Natural killer cell (primary cell): ENCODE measurements around the gene C7. TPM values are rescaled to one million over a fixed set of nuclear protein-coding genes. Genes with fewer than 3 reads are reported as not detected.
"Not testable (repeated sequence)": the region's sequence is repeated elsewhere in the genome, so short reads cannot be mapped to it uniquely, and the experiment has no call there.

ENCODE experiments used
- ATAC-seq, 3 donors: fragments of 150-1000 bp in 2 of 3; fragments of 200-7000 bp in 1 of 3; cut with Tn5 transposase; 1 replicate in 1 of 3; 2 replicates in 2 of 3; pipeline ENCODE4 v1.10.0; 2021; ENCODE audit warnings: mild to moderate bottlenecking in 2 of 3, moderate library complexity in 2 of 3
- DNase-seq, 2 donors: peaks; one replicate each; pipeline versions ENCODE4 v3.0.0 to v3.0.0-alpha.2; 2013 to 2021; ENCODE audit warnings: mixed read lengths in 1 of 2
- H3K27ac ChIP-seq: one replicate; pipeline ENCODE4 v1.5.1; 2013; ENCODE audit warnings: mild to moderate bottlenecking, low read length
- H3K27me3 ChIP-seq: one replicate; pipeline ENCODE4 v1.6.1; 2013; ENCODE audit warnings: low read length; ENCODE audit not compliant: control insufficient read depth, insufficient read depth
- H3K36me3 ChIP-seq: one replicate; pipeline ENCODE4 v1.6.1; 2013; ENCODE audit warnings: low read length; ENCODE audit not compliant: control insufficient read depth, insufficient read depth
- H3K4me1 ChIP-seq: one replicate; pipeline ENCODE4 v1.6.1; 2013; ENCODE audit warnings: low read length; ENCODE audit not compliant: control insufficient read depth, insufficient read depth
- H3K4me3 ChIP-seq: one replicate; pipeline ENCODE4 v1.5.1; 2013; ENCODE audit warnings: low read length
- H3K9me3 ChIP-seq: one replicate; pipeline ENCODE4 v1.6.1; 2013; ENCODE audit warnings: low read length; ENCODE audit not compliant: control insufficient read depth, insufficient read depth
- H3K27ac Mint-ChIP-seq, 2 donors: one replicate each; pipeline ENCODE4 v1.8.0; 2022; ENCODE audit warnings: mild to moderate bottlenecking in 2 of 2, mixed read lengths in 2 of 2, moderate library complexity in 1 of 2
- H3K27me3 Mint-ChIP-seq, 2 donors: one replicate each; pipeline ENCODE4 v1.8.0; 2022; ENCODE audit warnings: low read depth in 2 of 2, mixed read lengths in 2 of 2
- H3K36me3 Mint-ChIP-seq: one replicate; pipeline ENCODE4 v1.8.0; 2022; ENCODE audit warnings: mixed read lengths
- H3K4me1 Mint-ChIP-seq, 2 donors: one replicate each; pipeline ENCODE4 v1.8.0; 2022; ENCODE audit warnings: mixed read lengths in 2 of 2
- H3K4me3 Mint-ChIP-seq: one replicate; pipeline ENCODE4 v1.8.0; 2022; ENCODE audit warnings: mild to moderate bottlenecking, moderate library complexity, mixed read lengths
- H3K9me3 Mint-ChIP-seq, 2 donors: one replicate each; pipeline ENCODE4 v1.8.0; 2022; ENCODE audit warnings: mixed read lengths in 2 of 2
- WGBS: methylation state at CpG from one replicate; pipeline ENCODE4 v1.1.7; 2013; ENCODE audit warnings: missing lambda C conversion rate; ENCODE audit not compliant: insufficient coverage; 5-methylcytosine and 5-hydroxymethylcytosine counted together
- intact Hi-C: fragments of 100-400 bp; cut with micrococcal nuclease; formaldehyde crosslinking; loops from one replicate; pipeline ENCODE4 v1.14.2; 2022
- total RNA-seq, 4 donors: library from RNA; stranded (reverse); fragments of 120-200 nt in 1 of 4; gene quantifications; one replicate each; pipeline versions ENCODE4 v1.2.3 to v1.2.4, GENCODE V29; 2013 to 2022
- TF ChIP-seq, protein P1 (sequence below): fragments of 200-600 bp; IDR thresholded peaks from one replicate; pipeline ENCODE4 v1.8.0; 2022; ENCODE audit warnings: antibody characterized with exemption

Gene C7
- total RNA-seq = not detected
- 0.07 TPM for total RNA-seq (2013)

- intact Hi-C loops = no loop called here
- Histone ChIP-seq H3K27ac (no peak within 1 kb of the TSS), H3K4me3 (no peak within 1 kb of the TSS), H3K36me3 (no peaks in the 10 kb centered on the region), H3K27me3 (no peaks in the 10 kb centered on the region), H3K4me1 (no peaks in the 10 kb centered on the region), H3K9me3 (no peaks in the 10 kb centered on the region)
- Mint-ChIP-seq H3K27ac (no peak within 1 kb of the TSS), H3K36me3 (no peaks in the 10 kb centered on the region), H3K4me3 (no peak within 1 kb of the TSS), H3K9me3 (no peaks in the 10 kb centered on the region), H3K4me1 (peaks cover 0 to 3% of the 10 kb centered on the region in 2 donors), H3K27me3 (peaks cover 32% of the 10 kb centered on the region in 2 donors)
- 27% methylated on average over 3 of the region's 3 CpGs for WGBS
- ATAC-seq (no peak), DNase-seq (no peak)
- TF ChIP-seq, protein P1, sequence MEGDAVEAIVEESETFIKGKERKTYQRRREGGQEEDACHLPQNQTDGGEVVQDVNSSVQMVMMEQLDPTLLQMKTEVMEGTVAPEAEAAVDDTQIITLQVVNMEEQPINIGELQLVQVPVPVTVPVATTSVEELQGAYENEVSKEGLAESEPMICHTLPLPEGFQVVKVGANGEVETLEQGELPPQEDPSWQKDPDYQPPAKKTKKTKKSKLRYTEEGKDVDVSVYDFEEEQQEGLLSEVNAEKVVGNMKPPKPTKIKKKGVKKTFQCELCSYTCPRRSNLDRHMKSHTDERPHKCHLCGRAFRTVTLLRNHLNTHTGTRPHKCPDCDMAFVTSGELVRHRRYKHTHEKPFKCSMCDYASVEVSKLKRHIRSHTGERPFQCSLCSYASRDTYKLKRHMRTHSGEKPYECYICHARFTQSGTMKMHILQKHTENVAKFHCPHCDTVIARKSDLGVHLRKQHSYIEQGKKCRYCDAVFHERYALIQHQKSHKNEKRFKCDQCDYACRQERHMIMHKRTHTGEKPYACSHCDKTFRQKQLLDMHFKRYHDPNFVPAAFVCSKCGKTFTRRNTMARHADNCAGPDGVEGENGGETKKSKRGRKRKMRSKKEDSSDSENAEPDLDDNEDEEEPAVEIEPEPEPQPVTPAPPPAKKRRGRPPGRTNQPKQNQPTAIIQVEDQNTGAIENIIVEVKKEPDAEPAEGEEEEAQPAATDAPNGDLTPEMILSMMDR = no peak
These were observed at the start of gene C7 for GRCh38 chr5:40909264-40909663. TSS of gene C7 (plus strand) at chr5:40909497. CDS start at chr5:40909611, 114 bp downstream.

- no peaks in the 10 kb centered on the region for H3K36me3 ChIP-seq
- no peaks in the 10 kb centered on the region for H3K27me3 Mint-ChIP-seq
- H3K9me3 Mint-ChIP-seq = peaks cover 2 to 4% of the 10 kb centered on the region in 2 donors
- H3K36me3 Mint-ChIP-seq = peaks cover 9% of the 10 kb centered on the region
- H3K27me3 ChIP-seq = no peaks in the 10 kb centered on the region
- ATAC-seq (no peak), DNase-seq (no peak)
- no peak overlapping the region for H3K4me3 Mint-ChIP-seq
- H3K4me1 Mint-ChIP-seq = no peaks in the 10 kb centered on the region
- no peaks in the 10 kb centered on the region for H3K9me3 ChIP-seq
- no peak overlapping the region for H3K27ac ChIP-seq
- H3K4me3 ChIP-seq = no peak overlapping the region
- H3K4me1 ChIP-seq = no peaks in the 10 kb centered on the region
- TF ChIP-seq, protein P1 = no peak
- intact Hi-C loops = no loop called here
- no peak overlapping the region for H3K27ac Mint-ChIP-seq
These were observed 48.6 kb upstream of the C7 start for GRCh38 chr5:40860711-40861110.

DNA sequence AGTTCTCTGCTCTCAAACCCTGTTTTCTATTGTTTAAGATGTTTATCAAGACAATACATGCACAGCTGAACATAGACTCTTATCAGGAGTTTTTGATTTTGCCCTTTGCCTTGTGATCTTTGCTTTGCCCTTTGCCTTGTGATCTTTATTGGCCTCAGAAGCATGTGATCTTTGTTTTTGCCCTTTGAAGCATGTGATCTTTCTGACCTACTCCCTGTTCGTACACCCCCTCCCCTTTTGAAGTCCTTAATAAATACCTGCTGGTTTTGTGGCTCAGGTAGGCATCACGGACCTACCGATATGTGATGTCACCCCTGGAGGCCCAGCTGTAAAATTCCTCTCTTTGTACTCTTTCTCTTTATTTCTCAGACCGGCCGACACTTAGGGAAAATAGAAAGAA, 44.3 kb upstream of the C7 start:
- intact Hi-C loops, H3K4me1 ChIP-seq, H3K36me3 Mint-ChIP-seq, H3K9me3 ChIP-seq, H3K36me3 ChIP-seq, DNase-seq, H3K4me3 Mint-ChIP-seq, H3K27me3 ChIP-seq, H3K27ac ChIP-seq, H3K9me3 Mint-ChIP-seq, H3K27me3 Mint-ChIP-seq, H3K4me3 ChIP-seq, H3K4me1 Mint-ChIP-seq, H3K27ac Mint-ChIP-seq, ATAC-seq: not testable (repeated sequence)
- WGBS = 95% methylated on average over 3 of the region's 5 CpGs

GRCh38 chr5:40866844-40867243, 42.5 kb upstream of the C7 start:
- WGBS = 94% methylated on average over 5 of the region's 5 CpGs
- intact Hi-C loops = no loop called here

More at GRCh38 chr5:40866844-40867243, 42.5 kb upstream of the C7 start:
- Histone ChIP-seq H3K36me3 (no peaks in the 10 kb centered on the region), H3K9me3 (no peaks in the 10 kb centered on the region), H3K27ac (no peak overlapping the region), H3K4me3 (no peak overlapping the region), H3K27me3 (no peaks in the 10 kb centered on the region), H3K4me1 (no peaks in the 10 kb centered on the region)
- Mint-ChIP-seq H3K27me3 (no peaks in the 10 kb centered on the region), H3K36me3 (peaks cover 9% of the 10 kb centered on the region), H3K27ac (no peak overlapping the region), H3K9me3 (peaks cover 2 to 4% of the 10 kb centered on the region in 2 donors), H3K4me1 (no peaks in the 10 kb centered on the region), H3K4me3 (no peak overlapping the region)
- ATAC-seq = no peak
- TF ChIP-seq, protein P1 = no peak
- no peak for DNase-seq
